ENCODE results near the gene FUT3.
"Not testable (repeated sequence)": the region's sequence is repeated elsewhere in the genome, so short reads cannot be mapped to it uniquely, and the experiment has no call there.

Gene FUT3

DNA sequence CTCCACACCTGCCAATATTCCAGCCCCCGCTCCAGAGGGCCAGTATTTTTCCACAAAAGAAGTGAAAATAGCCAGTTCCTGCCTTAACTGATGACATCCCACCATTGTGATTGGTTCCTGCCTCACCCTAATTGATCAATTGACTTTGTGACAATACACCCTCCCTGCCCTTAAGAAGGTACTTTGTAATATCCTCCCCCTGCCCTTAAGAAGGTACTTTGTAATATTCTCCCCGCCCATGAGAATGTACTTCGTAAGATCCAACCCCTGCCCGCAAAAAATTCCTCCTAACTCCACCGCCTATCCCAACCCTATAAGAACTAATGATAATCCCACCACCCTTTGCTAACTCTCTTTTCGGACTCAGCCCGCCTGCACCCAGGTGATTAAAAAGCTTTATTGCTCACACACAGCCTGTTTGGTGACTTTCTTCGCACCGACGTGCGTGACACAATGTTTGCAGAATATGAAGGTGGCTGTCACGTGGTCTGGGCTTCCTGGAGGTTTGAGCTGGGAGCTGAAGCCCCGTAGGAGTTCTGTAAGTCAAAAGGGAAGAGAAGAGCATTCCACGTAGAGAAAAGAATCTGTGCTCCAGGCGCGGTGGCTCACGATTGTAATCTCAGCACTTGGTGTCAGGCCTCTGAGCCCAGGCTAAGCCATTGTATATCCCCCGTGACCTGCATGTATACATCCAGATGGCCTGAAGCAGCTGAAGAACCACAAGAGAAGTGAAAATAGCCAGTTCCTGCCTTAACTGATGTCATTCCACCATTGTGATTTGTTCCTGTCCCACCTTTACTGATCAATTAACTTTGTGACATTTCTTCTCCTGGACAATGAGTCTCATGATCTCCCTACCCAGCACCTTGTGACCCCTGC, 6.2 kb upstream of the FUT3 start:
- H3K9me3 ChIP-seq (ENCODE audit: insufficient read depth, low read depth, low read length), result no peaks in the 10 kb centered on the region
- H3K36me3 ChIP-seq (ENCODE audit: insufficient read depth, low read depth, low read length), result no peaks in the 10 kb centered on the region
- no peak overlapping the region for H3K9ac ChIP-seq (ENCODE audit: low read depth, low read length)
- H3K4me1 ChIP-seq (ENCODE audit: insufficient read depth, low read length), result no peaks in the 10 kb centered on the region
- 0 out of 2 replicates have a peak, but pooled peaks cover 7% of the 10 kb centered on the region for H3K27me3 ChIP-seq (ENCODE audit: insufficient read depth, low read length)
- no peak overlapping the region for H3K27ac ChIP-seq (ENCODE audit: low read length)
- H3K4me3 ChIP-seq (ENCODE audit: low read length), result no peak overlapping the region

DNA sequence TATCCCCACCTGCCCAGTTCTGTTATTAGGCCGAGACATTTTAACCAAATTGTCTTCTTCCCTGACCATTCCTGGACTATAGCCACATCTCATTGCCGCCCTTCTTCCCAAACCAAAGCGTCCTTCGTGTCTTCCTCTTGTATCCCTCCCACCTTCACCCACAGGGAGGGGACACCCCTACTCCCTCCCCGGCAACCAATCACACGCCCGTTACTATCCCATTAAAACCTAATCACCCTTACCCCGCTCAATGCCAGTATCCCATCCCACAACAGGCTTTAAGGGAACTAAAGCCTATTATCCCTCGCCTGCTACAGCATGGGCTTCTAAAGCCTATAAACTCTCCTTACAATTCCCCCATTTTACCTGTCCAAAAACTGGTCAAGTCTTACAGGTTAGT, 3.9 kb upstream of the FUT3 start:
- H3K27ac ChIP-seq (ENCODE audit: low read length); H3K9me3 ChIP-seq (ENCODE audit: insufficient read depth, low read depth, low read length); H3K9ac ChIP-seq (ENCODE audit: low read depth, low read length); H3K4me3 ChIP-seq (ENCODE audit: low read length); H3K27me3 ChIP-seq (ENCODE audit: insufficient read depth, low read length); H3K36me3 ChIP-seq (ENCODE audit: insufficient read depth, low read depth, low read length); H3K4me1 ChIP-seq (ENCODE audit: insufficient read depth, low read length): not testable (repeated sequence)

DNA sequence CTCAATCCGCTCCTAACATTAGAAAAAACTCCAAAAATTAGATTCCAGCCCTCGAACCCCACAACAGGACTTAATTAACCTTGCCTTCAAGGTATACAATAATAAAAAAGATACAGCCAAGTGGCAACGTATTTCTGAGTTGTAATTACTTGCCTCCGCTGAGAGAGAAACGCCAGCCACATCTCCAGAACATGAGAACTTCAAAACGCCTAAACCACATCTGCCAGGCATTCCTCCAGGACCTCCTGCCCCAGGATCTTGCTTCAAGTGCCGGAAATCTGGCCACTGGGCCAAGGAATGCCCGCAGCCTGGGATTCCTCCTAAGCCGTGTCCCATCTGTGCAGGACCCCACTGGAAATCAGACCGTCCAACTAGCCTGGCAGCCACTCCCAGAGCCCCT, 2.9 kb upstream of the FUT3 start:
- H3K36me3 ChIP-seq (ENCODE audit: insufficient read depth, low read depth, low read length); H3K4me1 ChIP-seq (ENCODE audit: insufficient read depth, low read length); H3K27me3 ChIP-seq (ENCODE audit: insufficient read depth, low read length); H3K4me3 ChIP-seq (ENCODE audit: low read length); H3K27ac ChIP-seq (ENCODE audit: low read length); H3K9ac ChIP-seq (ENCODE audit: low read depth, low read length); H3K9me3 ChIP-seq (ENCODE audit: insufficient read depth, low read depth, low read length): not testable (repeated sequence)

DNA sequence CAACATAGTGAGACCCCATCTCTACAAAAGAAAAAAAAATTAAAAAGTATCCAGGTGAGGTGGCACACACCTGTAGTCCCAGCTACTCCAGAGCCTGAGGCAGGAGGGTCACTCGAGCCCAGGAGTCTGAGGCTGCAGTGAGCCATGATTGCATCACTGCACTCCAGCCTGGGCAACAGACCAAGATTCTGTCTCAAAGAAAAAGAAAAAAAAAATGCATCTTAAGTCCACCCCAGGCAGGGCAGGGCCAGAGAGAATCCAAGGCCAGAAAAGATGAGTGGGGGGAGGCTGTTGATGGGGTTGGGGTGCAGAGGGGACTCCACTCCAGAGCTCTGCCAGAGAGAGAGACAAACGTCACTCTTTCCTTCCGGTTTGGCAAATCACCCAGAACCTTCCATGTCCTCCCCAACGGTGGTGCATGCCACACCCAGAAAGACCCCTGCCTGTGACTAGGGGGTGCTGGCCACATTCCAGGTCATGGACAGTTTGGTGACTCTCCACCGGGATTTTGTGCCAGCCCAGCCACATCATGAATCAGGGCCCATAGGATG, 431 bp downstream of the FUT3 start:
- Histone ChIP-seq H3K36me3 (ENCODE audit: insufficient read depth, low read depth, low read length) (no peaks in the 10 kb centered on the region), H3K27ac (ENCODE audit: low read length) (no peak overlapping the region), H3K9me3 (ENCODE audit: insufficient read depth, low read depth, low read length) (no peaks in the 10 kb centered on the region), H3K27me3 (ENCODE audit: insufficient read depth, low read length) (0 out of 2 replicates have a peak, but pooled peaks cover 5% of the 10 kb centered on the region), H3K9ac (ENCODE audit: low read depth, low read length) (no peak overlapping the region), H3K4me3 (ENCODE audit: low read length) (no peak overlapping the region), H3K4me1 (ENCODE audit: insufficient read depth, low read length) (no peaks in the 10 kb centered on the region)

DNA sequence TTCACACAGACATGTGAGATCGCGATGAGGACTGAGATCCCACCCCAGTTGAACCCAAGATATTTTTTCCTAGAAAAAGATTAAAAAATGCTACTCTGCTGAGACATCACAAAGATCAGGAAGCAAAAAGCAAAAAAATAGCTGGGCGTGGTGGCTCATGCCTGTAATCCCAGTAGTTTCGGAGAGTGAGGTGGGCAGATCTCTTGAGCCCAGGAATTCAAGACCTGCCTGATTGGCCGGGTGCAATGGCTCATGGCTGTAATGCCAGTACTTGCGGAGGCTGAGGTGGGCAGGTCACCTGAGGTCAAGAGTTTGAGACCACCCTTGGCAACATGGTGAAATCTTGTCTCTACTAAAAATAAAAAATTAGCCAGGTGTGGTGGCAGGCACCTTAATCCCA, 1.1 kb downstream of the FUT3 start:
- H3K36me3 ChIP-seq (ENCODE audit: insufficient read depth, low read depth, low read length), result no peaks in the 10 kb centered on the region
- H3K9me3 ChIP-seq (ENCODE audit: insufficient read depth, low read depth, low read length), result no peaks in the 10 kb centered on the region
- no peaks in the 10 kb centered on the region for H3K4me1 ChIP-seq (ENCODE audit: insufficient read depth, low read length)
- H3K27me3 ChIP-seq (ENCODE audit: insufficient read depth, low read length), result no peaks in the 10 kb centered on the region
- H3K9ac ChIP-seq (ENCODE audit: low read depth, low read length), result no peak overlapping the region
- H3K4me3 ChIP-seq (ENCODE audit: low read length), result no peak overlapping the region
- H3K27ac ChIP-seq (ENCODE audit: low read length), result no peak overlapping the region

DNA sequence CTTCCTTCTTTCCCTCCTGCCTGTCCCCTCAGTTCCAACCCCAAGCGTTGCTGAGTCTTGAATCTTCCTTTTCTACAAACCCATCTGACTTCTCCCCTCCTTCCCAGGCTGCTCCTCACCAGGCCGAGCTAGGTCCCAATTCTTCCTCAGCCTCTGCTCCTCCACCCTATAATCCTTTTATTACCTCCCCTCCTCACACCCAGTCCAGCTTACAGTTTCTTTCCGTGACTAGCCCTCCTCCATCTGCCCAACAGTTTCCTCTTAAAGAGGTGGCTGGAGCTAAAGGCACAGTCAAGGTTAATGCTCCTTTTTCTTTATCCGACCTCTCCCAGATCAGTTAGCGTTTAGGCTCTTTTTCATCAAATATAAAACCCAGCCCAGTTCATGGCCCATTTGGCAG, 2.6 kb downstream of the FUT3 start:
- not testable (repeated sequence) for H3K4me1 ChIP-seq (ENCODE audit: insufficient read depth, low read length); H3K9me3 ChIP-seq (ENCODE audit: insufficient read depth, low read depth, low read length); H3K9ac ChIP-seq (ENCODE audit: low read depth, low read length); H3K4me3 ChIP-seq (ENCODE audit: low read length); H3K27ac ChIP-seq (ENCODE audit: low read length); H3K36me3 ChIP-seq (ENCODE audit: insufficient read depth, low read depth, low read length); H3K27me3 ChIP-seq (ENCODE audit: insufficient read depth, low read length)

DNA sequence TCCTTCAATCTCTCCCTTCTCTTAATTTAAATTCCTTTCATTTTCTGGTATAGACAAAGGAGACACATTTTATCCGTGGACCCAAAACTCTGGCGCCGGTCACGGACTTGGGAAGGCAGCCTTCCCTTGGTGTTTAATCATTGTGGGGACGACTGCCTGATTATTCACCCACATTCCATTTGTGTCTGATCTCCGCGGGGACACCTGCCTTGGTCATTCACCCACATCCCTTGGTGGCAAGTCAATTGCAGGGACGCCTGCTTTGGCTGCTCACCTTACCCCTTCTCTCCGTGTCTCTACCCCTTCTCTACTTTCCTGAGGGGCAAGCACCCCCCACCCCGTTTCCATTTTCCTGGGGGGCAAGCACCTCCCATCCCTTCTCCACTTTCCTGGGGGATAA, 3.4 kb downstream of the FUT3 start:
- H3K9me3 ChIP-seq (ENCODE audit: insufficient read depth, low read depth, low read length); H3K9ac ChIP-seq (ENCODE audit: low read depth, low read length); H3K36me3 ChIP-seq (ENCODE audit: insufficient read depth, low read depth, low read length); H3K27me3 ChIP-seq (ENCODE audit: insufficient read depth, low read length); H3K27ac ChIP-seq (ENCODE audit: low read length); H3K4me1 ChIP-seq (ENCODE audit: insufficient read depth, low read length); H3K4me3 ChIP-seq (ENCODE audit: low read length): not testable (repeated sequence)

DNA sequence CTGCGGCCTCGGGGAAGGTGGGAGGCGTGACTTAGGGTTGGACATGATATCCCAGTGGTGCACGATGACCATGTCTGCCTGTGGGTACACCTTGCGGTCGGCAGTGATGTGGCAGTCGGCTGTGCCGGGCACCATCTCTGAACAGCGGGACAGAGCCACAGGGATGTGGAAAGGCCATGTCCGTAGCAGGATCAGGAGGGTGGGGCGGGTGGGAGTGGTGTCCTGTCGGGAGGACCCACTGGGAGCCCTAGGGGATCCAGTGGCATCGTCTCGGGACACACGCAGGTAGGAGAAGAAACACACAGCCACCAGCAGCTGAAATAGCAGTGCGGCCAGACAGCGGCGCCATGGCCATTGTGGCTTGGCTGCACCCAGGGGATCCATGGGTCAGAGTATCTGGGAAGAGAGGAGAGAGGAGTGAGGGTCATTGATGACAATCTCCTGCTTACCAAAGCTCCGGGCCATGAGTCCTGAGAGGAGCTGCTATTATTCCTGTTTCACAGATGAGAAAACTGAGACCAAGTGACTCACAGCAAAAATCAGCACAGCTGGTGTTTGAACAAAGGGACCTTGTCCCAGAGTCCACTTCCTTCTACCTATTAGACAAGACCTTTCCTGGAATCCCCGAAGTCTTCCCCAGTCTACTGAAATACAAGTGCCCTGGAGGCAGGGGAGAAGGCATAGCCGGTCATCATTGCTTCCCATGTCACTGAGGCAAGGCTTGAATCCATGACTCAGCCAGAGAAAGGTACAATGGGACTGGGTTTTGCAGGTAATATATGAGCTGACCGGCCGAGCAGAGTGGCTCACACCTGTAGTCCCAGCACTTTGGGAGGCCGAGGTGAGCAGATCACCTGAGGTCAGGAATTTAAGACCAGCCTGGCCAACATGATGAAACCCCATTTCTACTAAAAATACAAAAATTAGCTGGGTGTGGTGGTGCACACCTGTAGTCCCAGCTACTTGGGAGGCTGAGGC, 6.5 kb downstream of the FUT3 start:
- Histone ChIP-seq H3K36me3 (ENCODE audit: insufficient read depth, low read depth, low read length) (no peaks in the 10 kb centered on the region), H3K9me3 (ENCODE audit: insufficient read depth, low read depth, low read length) (no peaks in the 10 kb centered on the region), H3K4me1 (ENCODE audit: insufficient read depth, low read length) (no peaks in the 10 kb centered on the region), H3K27me3 (ENCODE audit: insufficient read depth, low read length) (no peaks in the 10 kb centered on the region), H3K27ac (ENCODE audit: low read length) (no peak overlapping the region), H3K9ac (ENCODE audit: low read depth, low read length) (no peak overlapping the region), H3K4me3 (ENCODE audit: low read length) (no peak overlapping the region)

DNA sequence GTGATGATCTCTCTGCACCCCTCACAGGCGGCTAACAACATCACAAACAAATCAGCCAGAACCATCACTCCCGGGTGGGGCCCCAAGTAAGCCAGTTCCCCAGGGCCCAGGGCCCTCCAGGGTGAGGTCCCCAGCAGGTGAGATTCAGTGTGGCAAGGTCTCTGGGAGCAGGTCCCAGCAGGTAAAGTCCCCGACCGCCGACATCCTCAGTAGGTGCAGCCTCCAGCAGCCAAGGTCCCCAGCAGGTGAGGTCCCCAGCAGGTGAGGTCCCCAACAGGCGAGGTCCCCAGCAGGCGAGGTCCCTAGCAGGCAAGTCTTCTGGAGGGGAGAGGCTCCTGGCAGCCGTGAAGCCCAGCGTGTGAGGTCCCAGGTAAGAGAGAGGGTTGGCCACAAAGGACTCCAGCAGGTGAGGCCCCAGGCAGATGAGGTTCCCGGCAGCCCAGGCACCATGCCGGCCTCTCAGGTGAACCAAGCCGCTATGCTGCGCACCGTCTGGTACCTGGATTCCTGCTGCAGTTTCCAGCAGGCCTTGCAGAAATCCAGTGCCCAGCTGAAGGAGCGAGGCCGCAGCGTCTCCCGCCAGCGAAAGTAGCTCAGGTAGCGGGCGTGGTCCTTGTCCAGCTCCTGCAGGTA, 7.8 kb downstream of the FUT3 start:
- Histone ChIP-seq H3K4me1 (ENCODE audit: insufficient read depth, low read length) (no peaks in the 10 kb centered on the region), H3K27me3 (ENCODE audit: insufficient read depth, low read length) (no peaks in the 10 kb centered on the region), H3K4me3 (ENCODE audit: low read length) (no peak overlapping the region), H3K27ac (ENCODE audit: low read length) (no peak overlapping the region), H3K9ac (ENCODE audit: low read depth, low read length) (no peak overlapping the region), H3K36me3 (ENCODE audit: insufficient read depth, low read depth, low read length) (no peaks in the 10 kb centered on the region), H3K9me3 (ENCODE audit: insufficient read depth, low read depth, low read length) (no peaks in the 10 kb centered on the region)

DNA sequence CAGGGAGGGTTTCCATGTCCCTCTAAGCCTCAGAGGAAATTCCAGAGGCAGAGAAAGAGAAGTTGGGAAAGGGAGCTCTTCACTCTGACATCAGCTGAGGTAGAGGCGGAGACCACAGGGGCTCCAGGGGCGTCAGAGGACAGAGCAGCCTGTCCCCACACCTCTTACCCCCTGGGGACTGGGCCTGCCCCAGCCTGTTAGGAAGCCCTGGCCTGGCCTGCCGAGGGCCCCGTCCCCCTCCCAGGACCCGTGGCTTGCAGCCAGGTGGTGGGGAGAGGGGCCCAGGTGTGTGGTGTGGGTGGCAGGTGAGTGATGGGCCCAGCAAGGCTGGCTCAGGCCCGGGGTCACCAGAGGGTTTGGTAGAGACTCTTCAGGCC, 9.5 kb downstream of the FUT3 start:
- H3K4me3 ChIP-seq (ENCODE audit: low read length); H3K27me3 ChIP-seq (ENCODE audit: insufficient read depth, low read length); H3K4me1 ChIP-seq (ENCODE audit: insufficient read depth, low read length); H3K36me3 ChIP-seq (ENCODE audit: insufficient read depth, low read depth, low read length); H3K9me3 ChIP-seq (ENCODE audit: insufficient read depth, low read depth, low read length); H3K27ac ChIP-seq (ENCODE audit: low read length); H3K9ac ChIP-seq (ENCODE audit: low read depth, low read length): not testable (repeated sequence)

DNA sequence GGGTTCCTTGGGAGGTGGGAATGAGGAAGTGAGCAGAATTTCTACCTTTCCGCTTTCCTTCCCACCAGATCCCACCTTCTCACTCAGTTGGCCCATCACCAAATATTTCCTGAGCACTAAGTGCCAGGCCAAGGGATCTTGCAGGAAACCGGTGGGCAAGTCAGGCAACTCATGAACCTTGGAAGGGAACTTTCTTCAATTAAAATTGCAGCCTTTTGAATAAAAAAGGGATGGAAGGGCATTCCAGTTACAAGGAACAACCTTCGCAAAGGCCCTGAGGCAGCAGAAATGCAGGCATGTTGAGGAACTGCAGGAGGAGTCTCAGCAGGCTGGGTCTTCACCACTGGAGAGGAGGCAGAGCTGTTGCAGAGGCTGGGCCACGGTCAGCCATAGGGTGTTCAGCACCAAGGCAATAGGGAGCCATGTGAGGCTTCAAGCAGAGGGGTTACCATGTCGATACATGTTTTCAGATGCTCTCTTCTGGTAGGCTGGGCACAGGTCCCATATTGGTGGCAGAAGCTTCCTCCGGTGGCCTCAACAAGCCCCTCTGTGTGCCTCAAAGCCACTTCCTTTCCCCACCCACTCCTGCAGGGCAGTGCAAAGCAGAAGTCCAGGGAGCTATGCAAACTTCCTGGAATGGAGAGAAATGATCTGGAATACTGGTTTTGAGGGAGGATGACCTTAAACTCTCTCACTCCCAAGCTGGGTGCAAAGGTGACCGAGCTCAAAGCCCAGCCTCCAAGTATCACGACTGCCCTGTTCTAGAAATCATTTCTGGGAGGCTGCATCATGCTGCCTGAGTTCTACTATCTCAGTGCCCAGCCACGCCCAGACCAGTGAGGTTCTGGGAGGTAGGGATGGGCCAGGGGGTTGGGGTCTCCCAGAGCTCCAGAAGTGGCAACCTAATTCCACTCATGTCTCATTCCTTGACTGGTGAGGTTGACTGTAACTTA, 11.9 kb downstream of the FUT3 start, which contains the start of gene FUT6:
Gene FUT6 (minus strand): TSS at position 638 of the 953 bp plus-strand sequence. CDS start 7,135 bp downstream, outside the sequence.
- Histone ChIP-seq H3K9ac (ENCODE audit: low read depth, low read length) (no peak within 1 kb of the TSS), H3K9me3 (ENCODE audit: insufficient read depth, low read depth, low read length) (no peaks in the 10 kb centered on the region), H3K4me3 (ENCODE audit: low read length) (no peak within 1 kb of the TSS), H3K36me3 (ENCODE audit: insufficient read depth, low read depth, low read length) (no peaks in the 10 kb centered on the region), H3K27me3 (ENCODE audit: insufficient read depth, low read length) (no peaks in the 10 kb centered on the region; the same call in 1 of the 2 replicates), H3K4me1 (ENCODE audit: insufficient read depth, low read length) (no peaks in the 10 kb centered on the region), H3K27ac (ENCODE audit: low read length) (no peak within 1 kb of the TSS)

All from iPS-20b (cell line).